Spleen (tissue), 11 donors: Measurements from ENCODE around the gene SEPHS2. TPM values are rescaled to one million over a fixed set of nuclear protein-coding genes. Genes with fewer than 3 reads are reported as not detected.
A peak's percentile ranks its signal among the peaks of the same experiment; 100 is the strongest.
"Not testable (repeated sequence)": the region's sequence is repeated elsewhere in the genome, so short reads cannot be mapped to it uniquely, and the experiment has no call there.

Experiments used
- DNase-seq: peaks from one replicate; pipeline ENCODE4 v3.0.0-alpha.2; 2020
- H3K27ac ChIP-seq, 8 donors: fragments of 200-600 bp; sonication (generic) in 7 of 8; 1 replicate in 4 of 8; 2 replicates in 4 of 8; pipeline versions ENCODE4 v1.5.0 to v1.8.0; 2016 to 2021; ENCODE audit warnings: inconsistent platforms in 4 of 8, mild to moderate bottlenecking in 4 of 8, moderate library complexity in 1 of 8
- H3K27me3 ChIP-seq, 7 donors: fragments of 200-600 bp; sonication (generic) in 6 of 7; replicated peaks in 1 of 7; 1 replicate in 4 of 7; 2 replicates in 3 of 7; pipeline versions ENCODE4 v1.5.0 to v1.8.0; 2016 to 2021; ENCODE audit warnings: inconsistent platforms in 3 of 7, mild to moderate bottlenecking in 1 of 7
- H3K36me3 ChIP-seq, 6 donors: fragments of 200-600 bp; sonication (generic) in 5 of 6; 1 replicate in 4 of 6; 2 replicates in 2 of 6; pipeline versions ENCODE4 v1.5.0 to v1.8.0; 2016 to 2021; ENCODE audit warnings: inconsistent platforms in 2 of 6
- H3K4me1 ChIP-seq, 6 donors: fragments of 200-600 bp; sonication (generic) in 5 of 6; 1 replicate in 3 of 6; 2 replicates in 3 of 6; pipeline versions ENCODE4 v1.5.0 to v1.8.0; 2016 to 2021; ENCODE audit warnings: inconsistent platforms in 3 of 6
- H3K4me3 ChIP-seq, 8 donors: fragments of 200-600 bp; sonication (generic) in 7 of 8; 1 replicate in 4 of 8; 2 replicates in 4 of 8; pipeline versions ENCODE4 v1.5.0 to v1.8.0; 2016 to 2021; ENCODE audit warnings: inconsistent platforms in 4 of 8, mild to moderate bottlenecking in 4 of 8, moderate library complexity in 2 of 8
- H3K9me3 ChIP-seq, 8 donors: fragments of 200-600 bp; sonication (generic) in 7 of 8; 1 replicate in 4 of 8; 2 replicates in 4 of 8; pipeline versions ENCODE4 v1.5.0 to v1.8.0; 2016 to 2021; ENCODE audit warnings: inconsistent platforms in 4 of 8
- POLR2A ChIP-seq, 3 donors: fragments of 450-650 bp; IDR thresholded peaks; one replicate each; pipeline ENCODE4 v1.5.1; 2017; ENCODE audit warnings: antibody characterized with exemption in 3 of 3, mild to moderate bottlenecking in 1 of 3
- POLR2AphosphoS5 ChIP-seq, 3 donors: sonication (generic); formaldehyde crosslinking; IDR thresholded peaks; one replicate each; pipeline ENCODE4 v1.5.1; 2017; ENCODE audit warnings: antibody characterized with exemption in 3 of 3
- WGBS, 5 donors: extraction: QIAGEN DNeasy Blood & Tissue Kit in 3 of 5; methylation state at CpG; one replicate each; pipeline versions ENCODE4 v1.1.5 to v1.1.7; 2013 to 2018; 5-methylcytosine and 5-hydroxymethylcytosine counted together
- intact Hi-C: fragments of 100-400 bp; cut with DNase I; formaldehyde crosslinking; loops from one replicate; pipeline ENCODE4 v1.15.0; 2023; ENCODE audit warnings: low total_unique reads
- polyA plus RNA-seq, 3 donors: library from polyadenylated mRNA; stranded (reverse); fragments of 200-250 nt; gene quantifications; one replicate each; pipeline ENCODE4 v1.2.1, GENCODE V29; 2013
- total RNA-seq, 7 donors: library from RNA; depleted of rRNA in 3 of 7; stranded (reverse); fragments of >200 nt in 3 of 7; fragmentation: NEBNext Ultra II Directional in 4 of 7; extraction: Animal tissue kit (Norgen Biotek cat#: 25700) in 4 of 7; gene quantifications; one replicate each; pipeline versions ENCODE4 v1.1.0 to v1.2.1, GENCODE V29; 2016 to 2021
- TF ChIP-seq, protein P1 (sequence below), 11 experiments: fragments of 200-600 bp in 7 of 11; fragments of 450-650 bp in 4 of 11; sonication (generic) in 4 of 11; IDR thresholded peaks in 8 of 11; conservative IDR thresholded peaks in 3 of 11; 1 replicate in 7 of 11; 2 replicates in 4 of 11; pipeline versions ENCODE4 v1.4.0 to v1.8.0; 2016 to 2021; ENCODE audit warnings: antibody characterized with exemption in 11 of 11, inconsistent platforms in 4 of 11, mild to moderate bottlenecking in 1 of 11
- donor health status: healthy with polysubstance abuse.
- donor health status: DM: no; HTN: no; CAD: no; lungs with moderate emphysema.
- donor health status: DM: no; HTN: no; CAD: no.
- donor health status: Bipolar disorder and iron deficiency.
- donor health status: healthy.
- donor health status: DM: no; HTN: no; CAD: no.
- donor health status: DM: yes; HTN: yes; CAD: no.

SEPHS2 gene
- total and polyA plus RNA-seq, 10 donors = 35.5 to 56.0 (median 46.6) TPM

DNA sequence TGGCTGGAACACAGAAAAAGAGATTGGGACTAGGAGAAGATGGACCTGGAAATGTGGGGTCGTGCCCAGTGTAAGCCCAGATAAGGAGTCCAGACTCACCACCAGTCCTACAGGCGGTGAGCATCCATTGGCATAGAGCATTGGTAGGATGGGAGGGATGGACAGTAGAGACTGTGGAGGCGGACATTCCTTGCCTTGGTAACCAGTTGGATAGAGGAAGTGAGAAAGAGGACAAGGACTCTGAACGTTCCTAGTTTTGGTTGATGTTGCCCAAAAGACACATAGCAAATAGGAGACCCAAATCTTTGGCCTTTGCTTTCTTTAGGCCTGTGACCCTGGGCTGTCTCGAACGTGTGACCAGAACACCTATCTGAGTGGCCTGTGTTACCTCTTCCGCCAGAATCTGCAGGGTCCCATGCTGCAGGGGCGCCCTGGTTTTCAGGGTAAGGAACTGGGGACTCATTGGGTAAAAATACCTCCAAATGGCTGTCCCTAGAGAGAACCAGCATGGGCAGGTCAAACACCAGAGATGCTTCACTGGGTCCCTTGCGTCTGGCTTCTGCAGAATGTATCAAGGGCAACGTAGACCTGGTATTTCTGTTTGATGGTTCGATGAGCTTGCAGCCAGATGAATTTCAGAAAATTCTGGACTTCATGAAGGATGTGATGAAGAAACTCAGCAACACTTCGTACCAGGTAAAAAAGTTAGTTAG lies 33.2 kb upstream of the SEPHS2 start:
- no peak for DNase-seq
- Histone ChIP-seq H3K9me3 (no peaks in the 10 kb centered on the region), H3K27me3 (peaks cover 0 to 6% (median 0%) of the 10 kb centered on the region in 7 donors), H3K27ac (peak overlapping the region in 1 of 8 donors; percentile 45), H3K4me3 (no peak overlapping the region), H3K36me3 (peaks cover 0 to 98% (median 56%) of the 10 kb centered on the region in 6 donors), H3K4me1 (peaks cover 0 to 81% (median 33%) of the 10 kb centered on the region in 6 donors)
- intact Hi-C loops = no loop called here
- 83 to 88% (median 84%) methylated on average over 12 of the region's 12 CpGs for WGBS, 5 donors
- TF ChIP-seq POLR2A (IDR thresholded peaks at IDR 0.05) = no peak
- TF ChIP-seq POLR2AphosphoS5 (IDR thresholded peaks at IDR 0.05) = no peak
- TF ChIP-seq, protein P1, sequence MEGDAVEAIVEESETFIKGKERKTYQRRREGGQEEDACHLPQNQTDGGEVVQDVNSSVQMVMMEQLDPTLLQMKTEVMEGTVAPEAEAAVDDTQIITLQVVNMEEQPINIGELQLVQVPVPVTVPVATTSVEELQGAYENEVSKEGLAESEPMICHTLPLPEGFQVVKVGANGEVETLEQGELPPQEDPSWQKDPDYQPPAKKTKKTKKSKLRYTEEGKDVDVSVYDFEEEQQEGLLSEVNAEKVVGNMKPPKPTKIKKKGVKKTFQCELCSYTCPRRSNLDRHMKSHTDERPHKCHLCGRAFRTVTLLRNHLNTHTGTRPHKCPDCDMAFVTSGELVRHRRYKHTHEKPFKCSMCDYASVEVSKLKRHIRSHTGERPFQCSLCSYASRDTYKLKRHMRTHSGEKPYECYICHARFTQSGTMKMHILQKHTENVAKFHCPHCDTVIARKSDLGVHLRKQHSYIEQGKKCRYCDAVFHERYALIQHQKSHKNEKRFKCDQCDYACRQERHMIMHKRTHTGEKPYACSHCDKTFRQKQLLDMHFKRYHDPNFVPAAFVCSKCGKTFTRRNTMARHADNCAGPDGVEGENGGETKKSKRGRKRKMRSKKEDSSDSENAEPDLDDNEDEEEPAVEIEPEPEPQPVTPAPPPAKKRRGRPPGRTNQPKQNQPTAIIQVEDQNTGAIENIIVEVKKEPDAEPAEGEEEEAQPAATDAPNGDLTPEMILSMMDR (IDR thresholded peaks at IDR 0.05 in 8 of 11, conservative IDR thresholded peaks at IDR 0.05 in 3 of 11) = no peak

DNA sequence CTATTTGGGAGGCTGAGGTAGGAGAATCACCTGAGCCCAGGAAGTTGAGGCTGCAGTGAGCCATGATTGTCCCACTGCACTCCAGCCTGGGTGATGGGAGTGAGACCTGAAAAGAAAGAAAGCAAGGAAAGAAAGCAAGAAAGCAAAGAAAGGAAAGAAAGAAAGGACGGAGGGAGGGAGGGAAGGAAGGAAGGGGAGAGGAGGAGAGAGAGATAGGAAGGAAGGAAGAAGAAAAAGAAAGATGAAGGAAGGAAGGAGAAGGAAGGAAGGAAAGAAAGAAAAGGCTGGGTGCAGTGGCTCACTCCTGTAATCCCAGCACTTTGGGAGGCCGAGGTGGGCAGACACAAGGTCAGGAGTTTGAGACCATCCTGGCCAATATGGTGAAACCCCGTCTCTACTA lies 32.1 kb upstream of the SEPHS2 start:
- H3K27me3 ChIP-seq = peaks cover 0 to 13% (median 0%) of the 10 kb centered on the region in 7 donors
- DNase-seq, H3K4me3 ChIP-seq, intact Hi-C loops, H3K9me3 ChIP-seq: not testable (repeated sequence)
- WGBS, 5 donors = 78 to 86% (median 80%) methylated on average over 3 of the region's 3 CpGs
- peak overlapping the region in 3 of 8 donors; percentile 8 to 28 (median 16) for H3K27ac ChIP-seq
- peaks cover 0 to 87% (median 44%) of the 10 kb centered on the region in 6 donors for H3K36me3 ChIP-seq
- peaks cover 0 to 92% (median 41%) of the 10 kb centered on the region in 6 donors for H3K4me1 ChIP-seq

DNA sequence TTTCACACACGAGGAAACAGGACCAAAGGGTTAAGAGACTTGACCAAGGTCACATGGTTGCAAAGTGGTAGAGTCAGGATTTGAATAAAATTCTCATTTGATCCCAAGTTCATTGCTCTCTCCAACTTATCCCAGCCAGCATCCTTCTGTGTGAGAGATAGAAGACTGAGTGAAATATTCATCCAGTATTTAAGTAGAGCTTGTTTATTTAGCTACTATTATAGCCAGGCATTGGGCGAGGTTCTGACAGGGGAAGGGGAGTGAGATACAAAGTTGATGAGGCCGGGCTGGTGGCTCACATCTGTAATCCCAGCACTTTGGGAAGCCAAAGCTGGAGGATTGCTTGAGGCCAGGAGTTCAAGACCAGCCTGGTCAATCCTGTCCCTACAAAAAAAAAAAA lies 31.3 kb upstream of the SEPHS2 start:
- no peak for DNase-seq
- Histone ChIP-seq H3K27ac (peak overlapping the region in 2 of 8 donors; percentile 4 to 28), H3K4me3 (no peak overlapping the region), H3K27me3 (peaks cover 0 to 13% (median 0%) of the 10 kb centered on the region in 7 donors), H3K9me3 (no peaks in the 10 kb centered on the region), H3K36me3 (peaks cover 0 to 79% (median 37%) of the 10 kb centered on the region in 6 donors), H3K4me1 (peaks cover 0 to 97% (median 46%) of the 10 kb centered on the region in 6 donors)
- TF ChIP-seq POLR2A (IDR thresholded peaks at IDR 0.05) (no peak), POLR2AphosphoS5 (IDR thresholded peaks at IDR 0.05) (no peak)
- TF ChIP-seq, protein P1 (IDR thresholded peaks at IDR 0.05 in 8 of 11, conservative IDR thresholded peaks at IDR 0.05 in 3 of 11) = no peak
- 74 to 82% (median 77%) methylated on average over 3 of the region's 3 CpGs for WGBS, 5 donors
- intact Hi-C loops = no loop called here

DNA sequence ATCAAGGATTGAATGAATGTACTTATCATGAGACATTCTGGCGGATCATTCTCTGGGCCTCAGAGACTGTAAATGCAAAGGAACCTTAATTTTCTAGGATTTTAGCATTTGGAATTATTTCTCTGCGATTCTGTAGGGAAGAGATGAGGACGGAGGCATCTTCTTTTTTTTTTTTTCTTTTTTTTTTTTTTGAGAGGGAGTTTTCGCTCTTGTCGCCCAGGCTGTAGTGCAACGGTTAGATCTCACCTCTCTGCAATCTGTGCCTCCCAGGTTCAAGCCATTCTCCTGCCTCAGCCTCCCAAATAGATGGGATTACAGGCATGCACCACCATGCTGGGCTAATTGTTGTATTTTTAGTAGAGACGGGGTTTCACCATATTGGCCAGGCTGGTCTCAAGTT lies 29.0 kb upstream of the SEPHS2 start:
- intact Hi-C loops = no loop called here
- H3K27ac ChIP-seq = peak overlapping the region in 5 of 8 donors; percentile 81 to 92 (median 90)
- DNase-seq = no peak
- peaks cover 0 to 13% (median 0%) of the 10 kb centered on the region in 7 donors for H3K27me3 ChIP-seq
- peaks cover 0 to 56% (median 21%) of the 10 kb centered on the region in 6 donors for H3K36me3 ChIP-seq
- peaks cover 10 to 100% (median 69%) of the 10 kb centered on the region in 6 donors for H3K4me1 ChIP-seq
- 77 to 84% (median 80%) methylated on average over 7 of the region's 7 CpGs for WGBS, 5 donors
- H3K9me3 ChIP-seq = no peaks in the 10 kb centered on the region
- TF ChIP-seq POLR2A (IDR thresholded peaks at IDR 0.05) = no peak
- TF ChIP-seq, protein P1 (IDR thresholded peaks at IDR 0.05 in 8 of 11, conservative IDR thresholded peaks at IDR 0.05 in 3 of 11) = no peak
- TF ChIP-seq POLR2AphosphoS5 (IDR thresholded peaks at IDR 0.05) = no peak
- peak overlapping the region in 7 of 8 donors; percentile 48 to 77 (median 55) for H3K4me3 ChIP-seq
